GM23338 (cell line): ENCODE measurements around the gene ZNF439. TPM values are rescaled to one million over a fixed set of nuclear protein-coding genes. Genes with fewer than 3 reads are reported as not detected.
A peak's percentile ranks its signal among the peaks of the same experiment; 100 is the strongest.
"Not testable (repeated sequence)": the region's sequence is repeated elsewhere in the genome, so short reads cannot be mapped to it uniquely, and the experiment has no call there.

Experiments
- ATAC-seq: fragments of 200-7000 bp; cut with Tn5 transposase; 3 replicates; pipeline ENCODE4 v1.9.1; 2020
- DNase-seq: peaks from one replicate; pipeline ENCODE4 v3.0.0-alpha.2; 2015; ENCODE audit warnings: low spot score
- H2AFZ ChIP-seq: fragments of 200-600 bp; sonication (generic); 2 replicates; pipeline ENCODE4 v1.8.0; 2016; ENCODE audit warnings: antibody characterized with exemption, mild to moderate bottlenecking, moderate library complexity
- H3F3A ChIP-seq: fragments of 200-600 bp; sonication (generic); replicated peaks from 2 replicates; pipeline ENCODE4 v1.8.0; 2017; ENCODE audit warnings: antibody characterized with exemption, mixed run types, low read depth
- H3K27ac ChIP-seq: fragments of 200-600 bp; sonication (generic); 2 replicates; pipeline ENCODE4 v1.6.1; 2016; ENCODE audit warnings: low read depth
- H3K27me3 ChIP-seq: fragments of 200-600 bp; sonication (generic); 2 replicates; pipeline ENCODE4 v1.8.0; 2016; ENCODE audit warnings: mild to moderate bottlenecking, mixed run types, moderate library complexity; ENCODE audit not compliant: insufficient read depth
- H3K36me3 ChIP-seq: fragments of 200-600 bp; sonication (generic); 2 replicates; pipeline ENCODE4 v1.8.0; 2016; ENCODE audit warnings: mild to moderate bottlenecking; ENCODE audit not compliant: insufficient read depth
- H3K4me1 ChIP-seq: fragments of 200-600 bp; sonication (generic); 2 replicates; pipeline ENCODE4 v1.8.0; 2016; ENCODE audit warnings: mild to moderate bottlenecking, moderate library complexity; ENCODE audit not compliant: insufficient read depth
- H3K4me2 ChIP-seq: fragments of 200-600 bp; sonication (generic); 2 replicates; pipeline ENCODE4 v1.7.1; 2017; ENCODE audit warnings: mixed run types
- H3K4me3 ChIP-seq: fragments of 200-600 bp; sonication (generic); 2 replicates; pipeline ENCODE4 v1.6.1; 2016; ENCODE audit warnings: mixed run types
- H3K79me2 ChIP-seq: fragments of 200-600 bp; sonication (generic); replicated peaks from 2 replicates; pipeline ENCODE4 v1.8.0; 2017; ENCODE audit warnings: mild to moderate bottlenecking; ENCODE audit not compliant: insufficient read depth
- H3K9me2 ChIP-seq: fragments of 200-600 bp; sonication (generic); 2 replicates; pipeline ENCODE4 v1.8.0; 2017; ENCODE audit not compliant: insufficient read depth
- H4K20me1 ChIP-seq: fragments of 200-600 bp; sonication (generic); replicated peaks from 2 replicates; pipeline ENCODE4 v1.8.0; 2017; ENCODE audit warnings: mild to moderate bottlenecking; ENCODE audit not compliant: insufficient read depth
- H3K27ac Mint-ChIP-seq: 2 replicates; pipeline ENCODE4 v1.8.0; 2020; ENCODE audit warnings: inconsistent platforms, mild to moderate bottlenecking, moderate library complexity, mixed read lengths
- H3K27me3 Mint-ChIP-seq: 3 replicates; pipeline ENCODE4 v1.8.0; 2022; ENCODE audit warnings: low read depth, mild to moderate bottlenecking, moderate library complexity, mixed read lengths, inconsistent platforms; ENCODE audit not compliant: insufficient read depth, poor library complexity
- H3K36me3 Mint-ChIP-seq: 3 replicates; pipeline ENCODE4 v1.8.0; 2021; ENCODE audit warnings: low read depth, mild to moderate bottlenecking, inconsistent platforms, moderate library complexity, mixed read lengths
- H3K4me1 Mint-ChIP-seq: 3 replicates; pipeline ENCODE4 v1.8.0; 2020; ENCODE audit warnings: mild to moderate bottlenecking, inconsistent platforms, mixed read lengths
- H3K4me3 Mint-ChIP-seq: 3 replicates; pipeline ENCODE4 v1.8.0; 2021; ENCODE audit warnings: moderate library complexity, mild to moderate bottlenecking, inconsistent platforms, mixed read lengths
- H3K9me3 Mint-ChIP-seq: 3 replicates; pipeline ENCODE4 v1.8.0; 2020; ENCODE audit warnings: moderate library complexity, mild to moderate bottlenecking, inconsistent platforms, mixed read lengths
- CREB1 ChIP-seq: fragments of 250-450 bp; sonication (Bioruptor Pico); IDR thresholded peaks from 2 replicates; pipeline ENCODE4 v1.5.0; 2020; ENCODE audit warnings: low read depth, mild to moderate bottlenecking, moderate library complexity
- JUNB ChIP-seq: IDR thresholded peaks from one replicate; pipeline ENCODE4 v1.6.1; 2016; ENCODE audit warnings: antibody characterized with exemption; ENCODE audit not compliant: unreplicated experiment
- POLR2AphosphoS5 ChIP-seq: IDR thresholded peaks from 2 replicates; pipeline ENCODE4 v1.6.1; 2016; ENCODE audit warnings: antibody characterized with exemption, low read depth
- ZNF114 ChIP-seq: fragments of 250-450 bp; sonication (Bioruptor Pico); IDR thresholded peaks from 2 replicates; pipeline ENCODE4 v1.5.0; 2020; ENCODE audit warnings: mild to moderate bottlenecking, moderate library complexity
- polyA plus RNA-seq: library from polyadenylated mRNA; unstranded; fragments of >200 nt; fragmentation: Nextera tagmentation; extraction: Ambion mirVana; gene quantifications from 2 replicates; pipeline ENCODE4 v1.2.1, GENCODE V29; 2016
- total RNA-seq: library from RNA; depleted of rRNA; stranded (reverse); fragments of >200 nt; shearing (Covaris generic); gene quantifications from 2 replicates; pipeline ENCODE4 v1.2.3, GENCODE V29; 2014
- TF ChIP-seq, protein P1 (sequence below): fragments of 250-450 bp; sonication (Bioruptor Pico); IDR thresholded peaks from 2 replicates; pipeline ENCODE4 v1.5.0; 2020; ENCODE audit warnings: mild to moderate bottlenecking, moderate library complexity
- TF ChIP-seq, protein P2 (sequence below), 2 experiments: fragments of 200-600 bp in 1 of 2; sonication (generic) in 1 of 2; conservative IDR thresholded peaks; 2 replicates each; pipeline versions ENCODE4 v1.5.1 to v1.6.1; 2016 to 2017; ENCODE audit warnings: antibody characterized with exemption in 2 of 2, low read depth in 2 of 2, mild to moderate bottlenecking in 2 of 2, moderate library complexity in 1 of 2

The ZNF439 gene
- total and polyA plus RNA-seq, 2 experiments from 2014 or later = 4.5 to 6.6 TPM

DNA sequence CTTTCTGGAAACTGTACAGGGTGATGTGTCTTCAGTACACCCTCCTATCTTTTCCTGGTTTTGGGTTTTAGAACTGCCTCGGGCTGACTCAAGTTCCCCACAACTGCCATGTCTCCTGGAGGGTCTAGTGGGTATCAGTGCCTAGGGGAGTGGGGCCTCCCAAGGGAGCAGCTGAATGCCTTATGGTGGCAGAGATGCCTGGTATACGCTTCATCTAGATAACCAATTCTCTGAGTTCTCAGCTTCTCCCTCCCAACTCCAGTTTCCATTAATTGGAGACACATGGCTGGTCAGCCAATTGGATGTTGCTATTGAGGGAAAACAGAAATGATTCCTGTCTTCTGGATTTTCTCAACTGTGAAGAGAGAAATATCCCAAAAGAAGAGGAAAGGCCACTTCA, 12.8 kb downstream of the ZNF439 start:
- Histone ChIP-seq H2AFZ (no peak overlapping the region), H3K36me3 (peaks cover 6% of the 10 kb centered on the region; the same call in 1 of the 2 replicates), H3K4me3 (no peak overlapping the region), H3K4me1 (no peaks in the 10 kb centered on the region), H3K27me3 (no peaks in the 10 kb centered on the region), H3K4me2 (no peak overlapping the region), H3F3A (no peaks in the 10 kb centered on the region), H4K20me1 (no peaks in the 10 kb centered on the region), H3K79me2 (no peaks in the 10 kb centered on the region), H3K9me2 (no peaks in the 10 kb centered on the region), H3K27ac (no peak overlapping the region)
- H3K4me3 Mint-ChIP-seq = no peak overlapping the region
- no peaks in the 10 kb centered on the region for H3K4me1 Mint-ChIP-seq
- DNase-seq (no peak), ATAC-seq (no peak)
- peaks cover 4% of the 10 kb centered on the region for H3K27me3 Mint-ChIP-seq
- TF ChIP-seq ZNF114 (no peak), JUNB (no peak), POLR2AphosphoS5 (no peak), CREB1 (CRISPR knock-in tag) (no peak)
- TF ChIP-seq, protein P1, sequence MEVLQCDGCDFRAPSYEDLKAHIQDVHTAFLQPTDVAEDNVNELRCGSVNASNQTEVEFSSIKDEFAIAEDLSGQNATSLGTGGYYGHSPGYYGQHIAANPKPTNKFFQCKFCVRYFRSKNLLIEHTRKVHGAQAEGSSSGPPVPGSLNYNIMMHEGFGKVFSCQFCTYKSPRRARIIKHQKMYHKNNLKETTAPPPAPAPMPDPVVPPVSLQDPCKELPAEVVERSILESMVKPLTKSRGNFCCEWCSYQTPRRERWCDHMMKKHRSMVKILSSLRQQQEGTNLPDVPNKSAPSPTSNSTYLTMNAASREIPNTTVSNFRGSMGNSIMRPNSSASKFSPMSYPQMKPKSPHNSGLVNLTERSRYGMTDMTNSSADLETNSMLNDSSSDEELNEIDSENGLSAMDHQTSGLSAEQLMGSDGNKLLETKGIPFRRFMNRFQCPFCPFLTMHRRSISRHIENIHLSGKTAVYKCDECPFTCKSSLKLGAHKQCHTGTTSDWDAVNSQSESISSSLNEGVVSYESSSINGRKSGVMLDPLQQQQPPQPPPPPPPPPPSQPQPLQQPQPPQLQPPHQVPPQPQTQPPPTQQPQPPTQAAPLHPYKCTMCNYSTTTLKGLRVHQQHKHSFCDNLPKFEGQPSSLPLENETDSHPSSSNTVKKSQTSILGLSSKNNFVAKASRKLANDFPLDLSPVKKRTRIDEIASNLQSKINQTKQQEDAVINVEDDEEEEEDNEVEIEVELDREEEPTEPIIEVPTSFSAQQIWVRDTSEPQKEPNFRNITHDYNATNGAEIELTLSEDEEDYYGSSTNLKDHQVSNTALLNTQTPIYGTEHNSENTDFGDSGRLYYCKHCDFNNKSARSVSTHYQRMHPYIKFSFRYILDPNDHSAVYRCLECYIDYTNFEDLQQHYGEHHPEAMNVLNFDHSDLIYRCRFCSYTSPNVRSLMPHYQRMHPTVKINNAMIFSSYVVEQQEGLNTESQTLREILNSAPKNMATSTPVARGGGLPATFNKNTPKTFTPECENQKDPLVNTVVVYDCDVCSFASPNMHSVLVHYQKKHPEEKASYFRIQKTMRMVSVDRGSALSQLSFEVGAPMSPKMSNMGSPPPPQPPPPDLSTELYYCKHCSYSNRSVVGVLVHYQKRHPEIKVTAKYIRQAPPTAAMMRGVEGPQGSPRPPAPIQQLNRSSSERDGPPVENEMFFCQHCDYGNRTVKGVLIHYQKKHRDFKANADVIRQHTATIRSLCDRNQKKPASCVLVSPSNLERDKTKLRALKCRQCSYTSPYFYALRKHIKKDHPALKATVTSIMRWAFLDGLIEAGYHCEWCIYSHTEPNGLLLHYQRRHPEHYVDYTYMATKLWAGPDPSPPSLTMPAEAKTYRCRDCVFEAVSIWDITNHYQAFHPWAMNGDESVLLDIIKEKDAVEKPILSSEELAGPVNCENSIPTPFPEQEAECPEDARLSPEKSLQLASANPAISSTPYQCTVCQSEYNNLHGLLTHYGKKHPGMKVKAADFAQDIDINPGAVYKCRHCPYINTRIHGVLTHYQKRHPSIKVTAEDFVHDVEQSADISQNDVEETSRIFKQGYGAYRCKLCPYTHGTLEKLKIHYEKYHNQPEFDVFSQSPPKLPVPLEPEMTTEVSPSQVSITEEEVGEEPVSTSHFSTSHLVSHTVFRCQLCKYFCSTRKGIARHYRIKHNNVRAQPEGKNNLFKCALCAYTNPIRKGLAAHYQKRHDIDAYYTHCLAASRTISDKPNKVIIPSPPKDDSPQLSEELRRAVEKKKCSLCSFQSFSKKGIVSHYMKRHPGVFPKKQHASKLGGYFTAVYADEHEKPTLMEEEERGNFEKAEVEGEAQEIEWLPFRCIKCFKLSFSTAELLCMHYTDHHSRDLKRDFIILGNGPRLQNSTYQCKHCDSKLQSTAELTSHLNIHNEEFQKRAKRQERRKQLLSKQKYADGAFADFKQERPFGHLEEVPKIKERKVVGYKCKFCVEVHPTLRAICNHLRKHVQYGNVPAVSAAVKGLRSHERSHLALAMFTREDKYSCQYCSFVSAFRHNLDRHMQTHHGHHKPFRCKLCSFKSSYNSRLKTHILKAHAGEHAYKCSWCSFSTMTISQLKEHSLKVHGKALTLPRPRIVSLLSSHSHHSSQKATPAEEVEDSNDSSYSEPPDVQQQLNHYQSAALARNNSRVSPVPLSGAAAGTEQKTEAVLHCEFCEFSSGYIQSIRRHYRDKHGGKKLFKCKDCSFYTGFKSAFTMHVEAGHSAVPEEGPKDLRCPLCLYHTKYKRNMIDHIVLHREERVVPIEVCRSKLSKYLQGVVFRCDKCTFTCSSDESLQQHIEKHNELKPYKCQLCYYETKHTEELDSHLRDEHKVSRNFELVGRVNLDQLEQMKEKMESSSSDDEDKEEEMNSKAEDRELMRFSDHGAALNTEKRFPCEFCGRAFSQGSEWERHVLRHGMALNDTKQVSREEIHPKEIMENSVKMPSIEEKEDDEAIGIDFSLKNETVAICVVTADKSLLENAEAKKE = no peak
- TF ChIP-seq, protein P2, sequence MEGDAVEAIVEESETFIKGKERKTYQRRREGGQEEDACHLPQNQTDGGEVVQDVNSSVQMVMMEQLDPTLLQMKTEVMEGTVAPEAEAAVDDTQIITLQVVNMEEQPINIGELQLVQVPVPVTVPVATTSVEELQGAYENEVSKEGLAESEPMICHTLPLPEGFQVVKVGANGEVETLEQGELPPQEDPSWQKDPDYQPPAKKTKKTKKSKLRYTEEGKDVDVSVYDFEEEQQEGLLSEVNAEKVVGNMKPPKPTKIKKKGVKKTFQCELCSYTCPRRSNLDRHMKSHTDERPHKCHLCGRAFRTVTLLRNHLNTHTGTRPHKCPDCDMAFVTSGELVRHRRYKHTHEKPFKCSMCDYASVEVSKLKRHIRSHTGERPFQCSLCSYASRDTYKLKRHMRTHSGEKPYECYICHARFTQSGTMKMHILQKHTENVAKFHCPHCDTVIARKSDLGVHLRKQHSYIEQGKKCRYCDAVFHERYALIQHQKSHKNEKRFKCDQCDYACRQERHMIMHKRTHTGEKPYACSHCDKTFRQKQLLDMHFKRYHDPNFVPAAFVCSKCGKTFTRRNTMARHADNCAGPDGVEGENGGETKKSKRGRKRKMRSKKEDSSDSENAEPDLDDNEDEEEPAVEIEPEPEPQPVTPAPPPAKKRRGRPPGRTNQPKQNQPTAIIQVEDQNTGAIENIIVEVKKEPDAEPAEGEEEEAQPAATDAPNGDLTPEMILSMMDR (conservative IDR thresholded peaks at IDR 0.05; ENCODE audit: low read depth in 2 of 2) = no peak
- H3K9me3 Mint-ChIP-seq = peaks cover 98% of the 10 kb centered on the region
- peaks cover 26% of the 10 kb centered on the region for H3K36me3 Mint-ChIP-seq
- no peak overlapping the region for H3K27ac Mint-ChIP-seq

DNA sequence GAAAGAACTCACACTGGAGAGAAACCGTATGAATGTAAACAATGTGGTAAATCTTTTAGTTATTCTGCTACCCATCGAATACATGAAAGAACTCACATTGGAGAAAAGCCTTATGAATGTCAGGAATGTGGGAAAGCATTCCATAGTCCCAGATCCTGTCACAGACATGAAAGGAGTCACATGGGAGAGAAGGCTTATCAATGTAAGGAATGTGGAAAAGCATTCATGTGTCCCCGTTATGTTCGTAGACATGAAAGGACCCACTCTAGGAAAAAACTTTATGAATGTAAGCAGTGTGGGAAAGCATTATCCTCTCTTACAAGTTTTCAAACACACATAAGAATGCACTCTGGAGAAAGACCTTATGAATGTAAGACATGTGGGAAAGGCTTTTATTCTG, 19.2 kb downstream of the ZNF439 start:
- not testable (repeated sequence) for H3K4me3 ChIP-seq, H3K4me3 Mint-ChIP-seq, H3K4me1 Mint-ChIP-seq, H3K79me2 ChIP-seq, H3K9me2 ChIP-seq, H3K27me3 ChIP-seq, H3K27ac Mint-ChIP-seq, H2AFZ ChIP-seq, ATAC-seq, H3K4me1 ChIP-seq, H3F3A ChIP-seq, H3K27ac ChIP-seq, H3K27me3 Mint-ChIP-seq, H4K20me1 ChIP-seq, H3K4me2 ChIP-seq
- H3K9me3 Mint-ChIP-seq = peaks cover 95% of the 10 kb centered on the region
- DNase-seq = peak; percentile 24
- H3K36me3 Mint-ChIP-seq = peaks cover 26% of the 10 kb centered on the region
- peaks cover 35% of the 10 kb centered on the region for H3K36me3 ChIP-seq
